ENCODE data around the gene ZSCAN5A. TPM values are rescaled to one million over a fixed set of nuclear protein-coding genes. Genes with fewer than 3 reads are reported as not detected.
"Not testable (repeated sequence)": the region's sequence is repeated elsewhere in the genome, so short reads cannot be mapped to it uniquely, and the experiment has no call there.

The ZSCAN5A gene
- 4.0 and 4.1 TPM in 2 replicates for total RNA-seq

- peak; percentile 68 for DNase-seq (ENCODE audit: extremely low read depth, low read depth, low spot score)
These were observed at the start of gene ZSCAN5A for GRCh38 chr19:56314381-56315076. Gene ZSCAN5A, minus strand, starts transcription at chr19:56314839. Its CDS starts 89,793 bp downstream, at chr19:56225046.

GRCh38 chr19:56360841-56361240 is 46.2 kb upstream of the ZSCAN5A start:
- no peak for DNase-seq (ENCODE audit: extremely low read depth, low read depth, low spot score)

GRCh38 chr19:56356944-56357343 is 42.3 kb upstream of the ZSCAN5A start:
- no peak for DNase-seq (ENCODE audit: extremely low read depth, low read depth, low spot score)

- DNase-seq (ENCODE audit: extremely low read depth, low read depth, low spot score), result no peak
These were observed 40.9 kb upstream of the ZSCAN5A start for GRCh38 chr19:56355517-56355916.

- DNase-seq (ENCODE audit: extremely low read depth, low read depth, low spot score), result no peak
These were observed 36.6 kb upstream of the ZSCAN5A start for GRCh38 chr19:56351208-56351607.

- DNase-seq (ENCODE audit: extremely low read depth, low read depth, low spot score), result no peak
These were observed 35.9 kb upstream of the ZSCAN5A start for GRCh38 chr19:56350416-56351045.

- no peak for DNase-seq (ENCODE audit: extremely low read depth, low read depth, low spot score)
These were observed 33.7 kb upstream of the ZSCAN5A start for GRCh38 chr19:56348289-56348877.

- no peak for DNase-seq (ENCODE audit: extremely low read depth, low read depth, low spot score)
These were observed 32.6 kb upstream of the ZSCAN5A start for GRCh38 chr19:56347163-56347778.

GRCh38 chr19:56341948-56342347 is 27.3 kb upstream of the ZSCAN5A start:
- DNase-seq (ENCODE audit: extremely low read depth, low read depth, low spot score), result no peak

GRCh38 chr19:56339031-56339430 is 24.4 kb upstream of the ZSCAN5A start:
- DNase-seq (ENCODE audit: extremely low read depth, low read depth, low spot score), result not testable (repeated sequence)

GRCh38 chr19:56337077-56337476 is 22.4 kb upstream of the ZSCAN5A start:
- not testable (repeated sequence) for DNase-seq (ENCODE audit: extremely low read depth, low read depth, low spot score)

GRCh38 chr19:56335371-56335770 is 20.7 kb upstream of the ZSCAN5A start:
- DNase-seq (ENCODE audit: extremely low read depth, low read depth, low spot score), result not testable (repeated sequence)

GRCh38 chr19:56333506-56333905 is 18.9 kb upstream of the ZSCAN5A start:
- no peak for DNase-seq (ENCODE audit: extremely low read depth, low read depth, low spot score)

GRCh38 chr19:56332695-56333094 is 18.1 kb upstream of the ZSCAN5A start:
- DNase-seq (ENCODE audit: extremely low read depth, low read depth, low spot score), result no peak

GRCh38 chr19:56324436-56324835 is 9.8 kb upstream of the ZSCAN5A start:
- no peak for DNase-seq (ENCODE audit: extremely low read depth, low read depth, low spot score)

- DNase-seq (ENCODE audit: extremely low read depth, low read depth, low spot score), result no peak
These were observed 7.4 kb upstream of the ZSCAN5A start for GRCh38 chr19:56321989-56322440.

GRCh38 chr19:56321254-56321988 is 6.8 kb upstream of the ZSCAN5A start:
- no peak for DNase-seq (ENCODE audit: extremely low read depth, low read depth, low spot score)

GRCh38 chr19:56319991-56320390 is 5.4 kb upstream of the ZSCAN5A start:
- DNase-seq (ENCODE audit: extremely low read depth, low read depth, low spot score), result no peak

GRCh38 chr19:56317749-56318148 is 3.1 kb upstream of the ZSCAN5A start:
- DNase-seq (ENCODE audit: extremely low read depth, low read depth, low spot score), result no peak

- DNase-seq (ENCODE audit: extremely low read depth, low read depth, low spot score), result no peak
These were observed 2.1 kb upstream of the ZSCAN5A start for GRCh38 chr19:56316728-56317127.
